Neural crest cell (in vitro differentiated cells): ENCODE measurements around the gene SMIM13. TPM values are rescaled to one million over a fixed set of nuclear protein-coding genes. Genes with fewer than 3 reads are reported as not detected.

Source experiments
- DNase-seq: peaks from one replicate; pipeline ENCODE4 v3.0.0; 2021; ENCODE audit warnings: low read depth, mixed read lengths, low spot score
- H3K27ac Mint-ChIP-seq: one replicate; pipeline ENCODE4 v1.8.0; 2021; ENCODE audit warnings: mild to moderate bottlenecking, mixed read lengths; ENCODE audit not compliant: unreplicated experiment
- H3K27me3 Mint-ChIP-seq: 2 replicates; pipeline ENCODE4 v1.8.0; 2021; ENCODE audit warnings: low read depth, mild to moderate bottlenecking, mixed read lengths
- H3K36me3 Mint-ChIP-seq: 2 replicates; pipeline ENCODE4 v1.8.0; 2021; ENCODE audit warnings: low read depth, mild to moderate bottlenecking, mixed read lengths
- H3K4me1 Mint-ChIP-seq: 2 replicates; pipeline ENCODE4 v1.8.0; 2021; ENCODE audit warnings: mixed read lengths
- H3K4me3 Mint-ChIP-seq: one replicate; pipeline ENCODE4 v1.8.0; 2021; ENCODE audit warnings: mild to moderate bottlenecking, mixed read lengths
- H3K9me3 Mint-ChIP-seq: 2 replicates; pipeline ENCODE4 v1.8.0; 2021; ENCODE audit warnings: mixed read lengths
- CTCF ChIP-seq: fragments of 200-600 bp; sonication (generic); conservative IDR thresholded peaks from 2 replicates; pipeline ENCODE4 v1.5.0; 2021; ENCODE audit warnings: antibody characterized with exemption, mild to moderate bottlenecking
- total RNA-seq: library from RNA; stranded (reverse); gene quantifications from 2 replicates; pipeline ENCODE4 v1.2.1, GENCODE V29; 2021

Gene SMIM13
- total RNA-seq, 1 donor from 2014 or later = 12.3 TPM

GRCh38 chr6:11152581-11152980 lies 58.9 kb downstream of the SMIM13 start:
- Mint-ChIP-seq H3K9me3 (no peaks in the 10 kb centered on the region), H3K27me3 (peaks cover 10% of the 10 kb centered on the region), H3K4me3 (no peak overlapping the region), H3K36me3 (peaks cover 5% of the 10 kb centered on the region), H3K4me1 (peaks cover 12% of the 10 kb centered on the region), H3K27ac (no peak overlapping the region)
- TF ChIP-seq CTCF = no peak
- DNase-seq = no peak

GRCh38 chr6:11153447-11153846 lies 59.8 kb downstream of the SMIM13 start:
- TF ChIP-seq CTCF = no peak
- H3K27me3 Mint-ChIP-seq = peaks cover 10% of the 10 kb centered on the region
- no peak for DNase-seq
- no peak overlapping the region for H3K4me3 Mint-ChIP-seq
- H3K27ac Mint-ChIP-seq = no peak overlapping the region
- H3K4me1 Mint-ChIP-seq = peaks cover 12% of the 10 kb centered on the region
- no peaks in the 10 kb centered on the region for H3K9me3 Mint-ChIP-seq
- H3K36me3 Mint-ChIP-seq = peaks cover 5% of the 10 kb centered on the region

- peaks cover 5% of the 10 kb centered on the region for H3K36me3 Mint-ChIP-seq
- no peak for DNase-seq
- no peaks in the 10 kb centered on the region for H3K9me3 Mint-ChIP-seq
- no peak for TF ChIP-seq CTCF
- H3K27ac Mint-ChIP-seq = no peak overlapping the region
- no peak overlapping the region for H3K4me3 Mint-ChIP-seq
- peaks cover 12% of the 10 kb centered on the region for H3K4me1 Mint-ChIP-seq
- H3K27me3 Mint-ChIP-seq = peaks cover 10% of the 10 kb centered on the region
Observed at GRCh38 chr6:11155589-11155988, 62.0 kb downstream of the SMIM13 start.

GRCh38 chr6:11160199-11160598 lies 66.6 kb downstream of the SMIM13 start:
- Mint-ChIP-seq H3K27me3 (peaks cover 5% of the 10 kb centered on the region), H3K9me3 (no peaks in the 10 kb centered on the region), H3K27ac (no peak overlapping the region), H3K36me3 (no peaks in the 10 kb centered on the region), H3K4me3 (no peak overlapping the region), H3K4me1 (peaks cover 33% of the 10 kb centered on the region)
- no peak for DNase-seq
- no peak for TF ChIP-seq CTCF

GRCh38 chr6:11161031-11161956 lies 67.7 kb downstream of the SMIM13 start:
- peaks cover 33% of the 10 kb centered on the region for H3K4me1 Mint-ChIP-seq
- H3K4me3 Mint-ChIP-seq = no peak overlapping the region
- TF ChIP-seq CTCF = no peak
- no peak for DNase-seq
- no peaks in the 10 kb centered on the region for H3K36me3 Mint-ChIP-seq
- peaks cover 5% of the 10 kb centered on the region for H3K27me3 Mint-ChIP-seq
- peak overlapping the region; percentile 55 for H3K27ac Mint-ChIP-seq
- H3K9me3 Mint-ChIP-seq = no peaks in the 10 kb centered on the region
